K562 (cell line): ENCODE data around the gene MYCT1. TPM values are rescaled to one million over a fixed set of nuclear protein-coding genes. Genes with fewer than 3 reads are reported as not detected.

ENCODE experiments used
- ATAC-seq: fragments of 200-7000 bp; cut with Tn5 transposase; 3 replicates; pipeline ENCODE4 v1.9.1; 2020; ENCODE audit warnings: moderate library complexity
- BruUV-seq: library from RNA; stranded (reverse); fragments of 400-500 nt; replicated peaks from 2 replicates; lab custom pipeline; 2021; lab: Mats Ljungman, UMichigan
- CTCF ChIA-PET: fragments of 300-600 bp; formaldehyde crosslinking; extraction: SDS; loops from one replicate; lab custom pipeline; 2021; ENCODE audit warnings: low intra/inter-chr PET ratio; lab: Yijun Ruan, JAX
- POLR2A ChIA-PET: fragments of 300-600, 350-650 bp; sonication (Branson Sonifier 250); formaldehyde crosslinking; extraction: SDS; loops from one replicate; lab custom pipeline; 2021; ENCODE audit warnings: antibody characterized with exemption, inconsistent platforms; lab: Yijun Ruan, JAX
- DNase-seq, 4 experiments: peaks; one replicate each; pipeline versions ENCODE4 v3.0.0 to v3.0.0-alpha.2; 2011 to 2018; ENCODE audit warnings: low spot score in 3 of 4, mixed read lengths in 3 of 4; ENCODE audit errors: extremely low read depth in 1 of 4
- FAIRE-seq: peaks from 2 replicates; lab custom pipeline; 2011; peaks lifted over from hg19 to GRCh38; lab: Jason Lieb, UNC
- H2AFZ ChIP-seq: 2 replicates; pipeline ENCODE4 v1.6.0; 2011; ENCODE audit warnings: low read depth, low read length, control low read depth, inconsistent platforms
- H3K27ac ChIP-seq: fragments of 200-600 bp; 3 replicates; pipeline ENCODE4 v1.8.0; 2011; ENCODE audit warnings: low read depth, mild to moderate bottlenecking, control low read depth, inconsistent platforms, low read length, moderate library complexity, mixed read lengths; ENCODE audit errors: extremely low read depth
- H3K27me3 ChIP-seq, 2 experiments: fragments of 300-600 bp in 1 of 2; 2 replicates in 1 of 2; 3 replicates in 1 of 2; pipeline versions ENCODE4 v1.6.0 to v1.8.0; 2011; ENCODE audit warnings: inconsistent platforms in 2 of 2, low read length in 2 of 2, mild to moderate bottlenecking in 1 of 2, mixed read lengths in 1 of 2, moderate library complexity in 1 of 2; ENCODE audit not compliant: control insufficient read depth in 2 of 2, insufficient read depth in 2 of 2
- H3K36me3 ChIP-seq: fragments of 300-600 bp; 3 replicates; pipeline ENCODE4 v1.8.0; 2011; ENCODE audit warnings: mild to moderate bottlenecking, low read length, inconsistent platforms; ENCODE audit not compliant: control insufficient read depth, insufficient read depth
- H3K4me1 ChIP-seq, 2 experiments: fragments of 200-600 bp in 1 of 2; replicated peaks in 1 of 2; 2 replicates in 1 of 2; 3 replicates in 1 of 2; pipeline versions ENCODE4 v1.5.1 to v1.8.0; 2011; ENCODE audit warnings: inconsistent platforms in 2 of 2, low read length in 2 of 2, mild to moderate bottlenecking in 1 of 2, mixed read lengths in 1 of 2, moderate library complexity in 1 of 2; ENCODE audit not compliant: control insufficient read depth in 2 of 2, insufficient read depth in 2 of 2
- H3K4me2 ChIP-seq: 2 replicates; pipeline ENCODE4 v1.6.1; 2011; ENCODE audit warnings: low read length, control low read depth, inconsistent platforms, mixed read lengths; ENCODE audit not compliant: insufficient read depth
- H3K4me3 ChIP-seq: fragments of 200-600 bp; sonication (generic), shearing (Covaris generic); 2 replicates; pipeline ENCODE4 v1.5.1; 2016; ENCODE audit warnings: control low read depth, inconsistent platforms
- H3K79me2 ChIP-seq: fragments of 200-600 bp; 3 replicates; pipeline ENCODE4 v1.8.0; 2011; ENCODE audit warnings: low read length, inconsistent platforms; ENCODE audit not compliant: control insufficient read depth, insufficient read depth
- H3K9ac ChIP-seq, 2 experiments: 2 replicates each; pipeline versions ENCODE4 v1.6.0 to v1.6.1; 2011; ENCODE audit warnings: low read depth in 2 of 2, low read length in 2 of 2, control low read depth in 1 of 2, inconsistent platforms in 1 of 2, mild to moderate bottlenecking in 1 of 2, mixed read lengths in 1 of 2; ENCODE audit not compliant: insufficient read depth in 1 of 2
- H3K9me1 ChIP-seq: one replicate; pipeline ENCODE4 v1.6.0; 2011; ENCODE audit warnings: inconsistent platforms, mild to moderate bottlenecking, low read length, moderate library complexity; ENCODE audit not compliant: control insufficient read depth, insufficient read depth
- H3K9me3 ChIP-seq: replicated peaks from 2 replicates; pipeline ENCODE4 v1.5.1; 2011; ENCODE audit warnings: low read depth, low read length, inconsistent platforms; ENCODE audit not compliant: control insufficient read depth, insufficient read depth
- H4K20me1 ChIP-seq: replicated peaks from 2 replicates; pipeline ENCODE4 v1.6.1; 2011; ENCODE audit warnings: low read length, inconsistent platforms, mixed read lengths; ENCODE audit not compliant: control insufficient read depth, insufficient read depth
- ETS2 ChIP-seq: IDR thresholded peaks from 2 replicates; pipeline ENCODE4 v1.6.1; 2016; ENCODE audit warnings: borderline replicate concordance, missing genetic modification characterization, mild to moderate bottlenecking, moderate library complexity, missing compliant biosample characterization; ENCODE audit not compliant: poor library complexity, severe bottlenecking
- MEF2A ChIP-seq: IDR thresholded peaks from 2 replicates; pipeline ENCODE4 v1.6.1; 2011; ENCODE audit warnings: low read depth, mild to moderate bottlenecking, low read length, moderate library complexity; ENCODE audit not compliant: control insufficient read depth
- WGBS: fragments of 100-300 bp; shearing (Covaris generic); methylation state at CpG from one replicate; pipeline ENCODE4 v1.1.6; 2016; ENCODE audit warnings: low coverage, mixed read lengths; ENCODE audit not compliant: insufficient coverage; ENCODE audit errors: missing lambda C conversion rate; 5-methylcytosine and 5-hydroxymethylcytosine counted together
- in situ Hi-C: fragments of 300-500 bp; cut with MboI; formaldehyde crosslinking; loops from 4 replicates; pipeline ENCODE4 v1.15.0; 2018; ENCODE audit warnings: inconsistent platforms, mixed read lengths
- intact Hi-C: fragments of 100-400 bp; cut with micrococcal nuclease; formaldehyde crosslinking; loops from 2 replicates; pipeline ENCODE4 v1.14.2; 2022
- polyA plus RNA-seq, 8 experiments: library from polyadenylated mRNA; depleted of rRNA in 4 of 8; stranded (reverse) in 5 of 8; unstranded in 3 of 8; fragments of >200 nt; fragmentation: Nextera tagmentation in 2 of 8; fragmentation: Illumina TruSeq in 1 of 8; extraction: Ambion mirVana in 2 of 8; extraction: Trizol in 1 of 8; gene quantifications; 2 replicates each; pipeline versions ENCODE4 v1.2.1 to v1.2.3, GENCODE V29; 2011 to 2014; ENCODE audit warnings: inconsistent platforms in 1 of 8, missing spikeins in 1 of 8
- total RNA-seq, 7 experiments: library from RNA; depleted of rRNA in 6 of 7; stranded (reverse); fragments of >200 nt in 6 of 7; fragmentation: Illumina TruSeq in 2 of 7; extraction: Trizol in 2 of 7; gene quantifications; 2 replicates each; pipeline versions ENCODE4 v1.2.1 to v1.2.3, GENCODE V29; 2011 to 2021; ENCODE audit warnings: low replicate concordance in 1 of 7
- TF ChIP-seq, protein P1 (sequence below): fragments of 250-450 bp; sonication (Bioruptor Pico); IDR thresholded peaks from 2 replicates; pipeline ENCODE4 v1.5.0; 2021
- TF ChIP-seq, protein P2 (sequence below): fragments of 250-450 bp; sonication (Bioruptor Pico); IDR thresholded peaks from 2 replicates; pipeline ENCODE4 v1.4.0; 2020

The MYCT1 gene
- total and polyA plus RNA-seq, 9 of the 15 experiments (the other 6 are each of a cell fraction or from before 2014, with no cell fraction given) = 0.04 to 0.28 (median 0.08) TPM; not detected in 2

DNA sequence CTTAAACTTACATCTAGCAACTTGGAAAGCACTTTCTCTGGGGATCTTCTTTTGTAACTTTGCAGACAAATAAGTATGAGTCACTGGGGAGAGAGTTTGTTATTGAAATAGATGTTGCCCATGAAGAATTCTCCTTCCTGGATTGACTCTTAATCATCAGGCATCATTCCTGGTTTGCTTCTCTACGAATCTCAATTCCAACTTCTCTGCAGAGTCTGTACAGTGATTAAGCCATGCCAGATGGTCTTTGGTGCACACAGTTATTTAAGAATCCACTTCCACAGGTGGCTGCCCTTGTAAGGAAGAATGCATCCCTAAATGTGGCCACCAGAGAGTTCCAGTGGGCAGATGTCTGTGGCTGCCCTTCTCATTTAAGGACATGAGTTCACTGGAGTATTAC is 25.7 kb downstream of the MYCT1 start:
- H3K36me3 ChIP-seq = no peaks in the 10 kb centered on the region
- H2AFZ ChIP-seq = no peak overlapping the region
- no peak overlapping the region for H3K27ac ChIP-seq
- no peak overlapping the region for H3K4me2 ChIP-seq
- in situ Hi-C loops (no loop called here), intact Hi-C loops (no loop called here)
- FAIRE-seq (no peak), ATAC-seq (no peak), DNase-seq (no peak)
- no peaks in the 10 kb centered on the region for H3K9me1 ChIP-seq
- no peaks in the 10 kb centered on the region for H3K79me2 ChIP-seq
- CTCF ChIA-PET = no interaction called here
- H3K9ac ChIP-seq = no peak overlapping the region
- 0% methylated on average over 1 of the region's 1 CpG for WGBS
- POLR2A ChIA-PET = no interaction called here
- no TSS peak for BruUV-seq
- no peaks in the 10 kb centered on the region for H3K27me3 ChIP-seq
- no peaks in the 10 kb centered on the region for H4K20me1 ChIP-seq
- TF ChIP-seq MEF2A (no peak), ETS2 (tag) (no peak)
- TF ChIP-seq, protein P1, sequence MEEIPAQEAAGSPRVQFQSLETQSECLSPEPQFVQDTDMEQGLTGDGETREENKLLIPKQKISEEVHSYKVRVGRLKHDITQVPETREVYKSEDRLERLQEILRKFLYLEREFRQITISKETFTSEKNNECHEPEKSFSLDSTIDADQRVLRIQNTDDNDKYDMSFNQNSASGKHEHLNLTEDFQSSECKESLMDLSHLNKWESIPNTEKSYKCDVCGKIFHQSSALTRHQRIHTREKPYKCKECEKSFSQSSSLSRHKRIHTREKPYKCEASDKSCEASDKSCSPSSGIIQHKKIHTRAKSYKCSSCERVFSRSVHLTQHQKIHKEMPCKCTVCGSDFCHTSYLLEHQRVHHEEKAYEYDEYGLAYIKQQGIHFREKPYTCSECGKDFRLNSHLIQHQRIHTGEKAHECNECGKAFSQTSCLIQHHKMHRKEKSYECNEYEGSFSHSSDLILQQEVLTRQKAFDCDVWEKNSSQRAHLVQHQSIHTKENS (CRISPR knock-in tag) = no peak
- TF ChIP-seq, protein P2, sequence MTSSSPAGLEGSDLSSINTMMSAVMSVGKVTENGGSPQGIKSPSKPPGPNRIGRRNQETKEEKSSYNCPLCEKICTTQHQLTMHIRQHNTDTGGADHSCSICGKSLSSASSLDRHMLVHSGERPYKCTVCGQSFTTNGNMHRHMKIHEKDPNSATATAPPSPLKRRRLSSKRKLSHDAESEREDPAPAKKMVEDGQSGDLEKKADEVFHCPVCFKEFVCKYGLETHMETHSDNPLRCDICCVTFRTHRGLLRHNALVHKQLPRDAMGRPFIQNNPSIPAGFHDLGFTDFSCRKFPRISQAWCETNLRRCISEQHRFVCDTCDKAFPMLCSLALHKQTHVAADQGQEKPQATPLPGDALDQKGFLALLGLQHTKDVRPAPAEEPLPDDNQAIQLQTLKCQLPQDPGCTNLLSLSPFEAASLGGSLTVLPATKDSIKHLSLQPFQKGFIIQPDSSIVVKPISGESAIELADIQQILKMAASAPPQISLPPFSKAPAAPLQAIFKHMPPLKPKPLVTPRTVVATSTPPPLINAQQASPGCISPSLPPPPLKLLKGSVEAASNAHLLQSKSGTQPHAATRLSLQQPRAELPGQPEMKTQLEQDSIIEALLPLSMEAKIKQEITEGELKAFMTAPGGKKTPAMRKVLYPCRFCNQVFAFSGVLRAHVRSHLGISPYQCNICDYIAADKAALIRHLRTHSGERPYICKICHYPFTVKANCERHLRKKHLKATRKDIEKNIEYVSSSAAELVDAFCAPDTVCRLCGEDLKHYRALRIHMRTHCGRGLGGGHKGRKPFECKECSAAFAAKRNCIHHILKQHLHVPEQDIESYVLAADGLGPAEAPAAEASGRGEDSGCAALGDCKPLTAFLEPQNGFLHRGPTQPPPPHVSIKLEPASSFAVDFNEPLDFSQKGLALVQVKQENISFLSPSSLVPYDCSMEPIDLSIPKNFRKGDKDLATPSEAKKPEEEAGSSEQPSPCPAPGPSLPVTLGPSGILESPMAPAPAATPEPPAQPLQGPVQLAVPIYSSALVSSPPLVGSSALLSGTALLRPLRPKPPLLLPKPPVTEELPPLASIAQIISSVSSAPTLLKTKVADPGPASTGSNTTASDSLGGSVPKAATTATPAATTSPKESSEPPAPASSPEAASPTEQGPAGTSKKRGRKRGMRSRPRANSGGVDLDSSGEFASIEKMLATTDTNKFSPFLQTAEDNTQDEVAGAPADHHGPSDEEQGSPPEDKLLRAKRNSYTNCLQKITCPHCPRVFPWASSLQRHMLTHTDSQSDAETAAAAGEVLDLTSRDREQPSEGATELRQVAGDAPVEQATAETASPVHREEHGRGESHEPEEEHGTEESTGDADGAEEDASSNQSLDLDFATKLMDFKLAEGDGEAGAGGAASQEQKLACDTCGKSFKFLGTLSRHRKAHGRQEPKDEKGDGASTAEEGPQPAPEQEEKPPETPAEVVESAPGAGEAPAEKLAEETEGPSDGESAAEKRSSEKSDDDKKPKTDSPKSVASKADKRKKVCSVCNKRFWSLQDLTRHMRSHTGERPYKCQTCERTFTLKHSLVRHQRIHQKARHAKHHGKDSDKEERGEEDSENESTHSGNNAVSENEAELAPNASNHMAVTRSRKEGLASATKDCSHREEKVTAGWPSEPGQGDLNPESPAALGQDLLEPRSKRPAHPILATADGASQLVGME = no peak
- H3K4me3 ChIP-seq = no peak overlapping the region
- H3K9me3 ChIP-seq = no peaks in the 10 kb centered on the region
- no peaks in the 10 kb centered on the region for H3K4me1 ChIP-seq
